Measurements from ENCODE around the gene HOGA1. TPM values are rescaled to one million over a fixed set of nuclear protein-coding genes. Genes with fewer than 3 reads are reported as not detected.

HOGA1 gene
- total and polyA plus RNA-seq, 2 of the 13 experiments (the other 11 are each of a cell fraction or from before 2014, with no cell fraction given) = 7.6 to 19.5 TPM

DNA sequence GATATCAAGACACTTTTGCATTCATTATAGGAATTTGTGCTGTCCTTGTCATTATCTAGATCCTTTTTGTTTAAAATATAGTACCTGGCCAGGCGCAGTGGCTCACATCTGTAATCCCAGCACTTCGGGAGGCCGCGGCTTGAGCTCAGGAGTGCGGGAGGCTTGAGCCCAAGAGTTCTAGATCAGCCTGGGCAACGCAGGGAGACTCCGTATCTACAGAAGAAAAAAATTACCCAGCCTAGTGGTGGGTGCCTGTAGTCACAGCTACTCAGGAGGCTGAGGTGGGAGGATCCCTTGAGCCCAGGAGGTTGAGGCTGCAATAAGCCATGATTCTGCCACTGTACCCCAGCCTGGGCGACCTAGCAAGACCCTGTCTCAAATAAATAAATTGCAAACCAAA is 49.7 kb downstream of the HOGA1 start (continued):
- no peak for TF ChIP-seq FOSL2 (CRISPR knock-in tag; IDR thresholded peaks at IDR 0.05)
- TF ChIP-seq MIER3 (CRISPR knock-in tag; IDR thresholded peaks at IDR 0.05; ENCODE audit: borderline replicate concordance) = no peak
- no peak for TF ChIP-seq HNRNPH1 (optimal IDR thresholded peaks at IDR 0.05; ENCODE audit: low read depth, low read length)
- TF ChIP-seq ZNF12 (CRISPR knock-in tag; IDR thresholded peaks at IDR 0.05) = no peak
- TF ChIP-seq, protein P1, sequence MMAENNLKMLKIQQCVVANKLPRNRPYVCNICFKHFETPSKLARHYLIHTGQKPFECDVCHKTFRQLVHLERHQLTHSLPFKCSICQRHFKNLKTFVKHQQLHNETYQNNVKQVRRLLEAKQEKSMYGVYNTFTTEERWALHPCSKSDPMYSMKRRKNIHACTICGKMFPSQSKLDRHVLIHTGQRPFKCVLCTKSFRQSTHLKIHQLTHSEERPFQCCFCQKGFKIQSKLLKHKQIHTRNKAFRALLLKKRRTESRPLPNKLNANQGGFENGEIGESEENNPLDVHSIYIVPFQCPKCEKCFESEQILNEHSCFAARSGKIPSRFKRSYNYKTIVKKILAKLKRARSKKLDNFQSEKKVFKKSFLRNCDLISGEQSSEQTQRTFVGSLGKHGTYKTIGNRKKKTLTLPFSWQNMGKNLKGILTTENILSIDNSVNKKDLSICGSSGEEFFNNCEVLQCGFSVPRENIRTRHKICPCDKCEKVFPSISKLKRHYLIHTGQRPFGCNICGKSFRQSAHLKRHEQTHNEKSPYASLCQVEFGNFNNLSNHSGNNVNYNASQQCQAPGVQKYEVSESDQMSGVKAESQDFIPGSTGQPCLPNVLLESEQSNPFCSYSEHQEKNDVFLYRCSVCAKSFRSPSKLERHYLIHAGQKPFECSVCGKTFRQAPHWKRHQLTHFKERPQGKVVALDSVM (CRISPR knock-in tag; IDR thresholded peaks at IDR 0.05) = peak; percentile 97
- no peak for TF ChIP-seq FIP1L1 (IDR thresholded peaks at IDR 0.05; ENCODE audit: borderline replicate concordance, insufficient read depth, low read depth, low read length)
- TF ChIP-seq ZNF160 (CRISPR knock-in tag; IDR thresholded peaks at IDR 0.05) = no peak
- TF ChIP-seq, protein P2, sequence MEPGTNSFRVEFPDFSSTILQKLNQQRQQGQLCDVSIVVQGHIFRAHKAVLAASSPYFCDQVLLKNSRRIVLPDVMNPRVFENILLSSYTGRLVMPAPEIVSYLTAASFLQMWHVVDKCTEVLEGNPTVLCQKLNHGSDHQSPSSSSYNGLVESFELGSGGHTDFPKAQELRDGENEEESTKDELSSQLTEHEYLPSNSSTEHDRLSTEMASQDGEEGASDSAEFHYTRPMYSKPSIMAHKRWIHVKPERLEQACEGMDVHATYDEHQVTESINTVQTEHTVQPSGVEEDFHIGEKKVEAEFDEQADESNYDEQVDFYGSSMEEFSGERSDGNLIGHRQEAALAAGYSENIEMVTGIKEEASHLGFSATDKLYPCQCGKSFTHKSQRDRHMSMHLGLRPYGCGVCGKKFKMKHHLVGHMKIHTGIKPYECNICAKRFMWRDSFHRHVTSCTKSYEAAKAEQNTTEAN (CRISPR knock-in tag; conservative IDR thresholded peaks at IDR 0.05) = 0 out of 2 replicates have a peak, but pooled peaks have one; percentile 5
- TF ChIP-seq, protein P3, sequence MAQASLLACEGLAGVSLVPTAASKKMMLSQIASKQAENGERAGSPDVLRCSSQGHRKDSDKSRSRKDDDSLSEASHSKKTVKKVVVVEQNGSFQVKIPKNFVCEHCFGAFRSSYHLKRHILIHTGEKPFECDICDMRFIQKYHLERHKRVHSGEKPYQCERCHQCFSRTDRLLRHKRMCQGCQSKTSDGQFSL (CRISPR knock-in tag; IDR thresholded peaks at IDR 0.05) = no peak
- no peak for TF ChIP-seq TBL1XR1 (IDR thresholded peaks at IDR 0.05; ENCODE audit: borderline replicate concordance, low read length, partially characterized antibody)
- 0 out of 2 replicates have a peak, but pooled peaks have one; percentile 43 for TF ChIP-seq ZMYM3 (CRISPR knock-in tag; IDR thresholded peaks at IDR 0.05)
- 0 out of 2 replicates have a peak, but pooled peaks have one; percentile 5 for TF ChIP-seq SIN3A (IDR thresholded peaks at IDR 0.05; ENCODE audit: borderline replicate concordance, low read depth, low read length)
- no peak for TF ChIP-seq GABPA (IDR thresholded peaks at IDR 0.05; ENCODE audit: low read depth, low read length)
- no peak for TF ChIP-seq GABPA (CRISPR knock-in tag; IDR thresholded peaks at IDR 0.05; ENCODE audit: low read depth)
- TF ChIP-seq LCORL (IDR thresholded peaks at IDR 0.05) = no peak
- no peak for TF ChIP-seq LCORL (CRISPR knock-in tag; IDR thresholded peaks at IDR 0.05)
- no peak for TF ChIP-seq ZNF567 (CRISPR knock-in tag; IDR thresholded peaks at IDR 0.05; ENCODE audit: borderline replicate concordance)
- TF ChIP-seq ZBTB3 (CRISPR knock-in tag; IDR thresholded peaks at IDR 0.05; ENCODE audit: borderline replicate concordance, low read depth) = no peak
- TF ChIP-seq, protein P4, sequence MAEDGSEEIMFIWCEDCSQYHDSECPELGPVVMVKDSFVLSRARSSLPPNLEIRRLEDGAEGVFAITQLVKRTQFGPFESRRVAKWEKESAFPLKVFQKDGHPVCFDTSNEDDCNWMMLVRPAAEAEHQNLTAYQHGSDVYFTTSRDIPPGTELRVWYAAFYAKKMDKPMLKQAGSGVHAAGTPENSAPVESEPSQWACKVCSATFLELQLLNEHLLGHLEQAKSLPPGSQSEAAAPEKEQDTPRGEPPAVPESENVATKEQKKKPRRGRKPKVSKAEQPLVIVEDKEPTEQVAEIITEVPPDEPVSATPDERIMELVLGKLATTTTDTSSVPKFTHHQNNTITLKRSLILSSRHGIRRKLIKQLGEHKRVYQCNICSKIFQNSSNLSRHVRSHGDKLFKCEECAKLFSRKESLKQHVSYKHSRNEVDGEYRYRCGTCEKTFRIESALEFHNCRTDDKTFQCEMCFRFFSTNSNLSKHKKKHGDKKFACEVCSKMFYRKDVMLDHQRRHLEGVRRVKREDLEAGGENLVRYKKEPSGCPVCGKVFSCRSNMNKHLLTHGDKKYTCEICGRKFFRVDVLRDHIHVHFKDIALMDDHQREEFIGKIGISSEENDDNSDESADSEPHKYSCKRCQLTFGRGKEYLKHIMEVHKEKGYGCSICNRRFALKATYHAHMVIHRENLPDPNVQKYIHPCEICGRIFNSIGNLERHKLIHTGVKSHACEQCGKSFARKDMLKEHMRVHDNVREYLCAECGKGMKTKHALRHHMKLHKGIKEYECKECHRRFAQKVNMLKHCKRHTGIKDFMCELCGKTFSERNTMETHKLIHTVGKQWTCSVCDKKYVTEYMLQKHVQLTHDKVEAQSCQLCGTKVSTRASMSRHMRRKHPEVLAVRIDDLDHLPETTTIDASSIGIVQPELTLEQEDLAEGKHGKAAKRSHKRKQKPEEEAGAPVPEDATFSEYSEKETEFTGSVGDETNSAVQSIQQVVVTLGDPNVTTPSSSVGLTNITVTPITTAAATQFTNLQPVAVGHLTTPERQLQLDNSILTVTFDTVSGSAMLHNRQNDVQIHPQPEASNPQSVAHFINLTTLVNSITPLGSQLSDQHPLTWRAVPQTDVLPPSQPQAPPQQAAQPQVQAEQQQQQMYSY (CRISPR knock-in tag; IDR thresholded peaks at IDR 0.05) = no peak
- TF ChIP-seq ARNT2 (CRISPR knock-in tag; IDR thresholded peaks at IDR 0.05; ENCODE audit: low read depth) = no peak
- no peak for TF ChIP-seq KLF12 (CRISPR knock-in tag; IDR thresholded peaks at IDR 0.05; ENCODE audit: borderline replicate concordance)
- TF ChIP-seq CCAR2 (optimal IDR thresholded peaks at IDR 0.05; ENCODE audit: low read depth, low read length) = no peak

All from HepG2 (cell line).